K562 (cell line): ENCODE data around the gene NEURL2. TPM values are rescaled to one million over a fixed set of nuclear protein-coding genes. Genes with fewer than 3 reads are reported as not detected.

Experiments
- CGGBP1 ChIP-seq: fragments of 250-450 bp; sonication (Bioruptor Pico); IDR thresholded peaks from 2 replicates; pipeline ENCODE4 v1.9.0; 2021; ENCODE audit warnings: mild to moderate bottlenecking
- NBN ChIP-seq: fragments of 450-650 bp; IDR thresholded peaks from 2 replicates; pipeline ENCODE4 v1.6.1; 2016; ENCODE audit warnings: low read depth, mild to moderate bottlenecking
- NCOR1 ChIP-seq: fragments of 450-650 bp; IDR thresholded peaks from 2 replicates; pipeline ENCODE4 v1.6.1; 2016; ENCODE audit warnings: mild to moderate bottlenecking, moderate library complexity
- NFIX ChIP-seq: fragments of 250-450 bp; sonication (Bioruptor Pico); IDR thresholded peaks from 2 replicates; pipeline ENCODE4 v1.4.0; 2020; ENCODE audit warnings: low read depth, mild to moderate bottlenecking, moderate library complexity
- POLR3A ChIP-seq: IDR thresholded peaks from 2 replicates; pipeline ENCODE4 v1.6.1; 2011; ENCODE audit warnings: borderline replicate concordance, mild to moderate bottlenecking, moderate library complexity; ENCODE audit not compliant: insufficient read length, insufficient read depth; ENCODE audit errors: extremely low read depth
- PTTG1 ChIP-seq: fragments of 450-650 bp; IDR thresholded peaks from 2 replicates; pipeline ENCODE4 v1.6.1; 2016; ENCODE audit warnings: low read depth, mild to moderate bottlenecking, missing genetic modification characterization, missing compliant biosample characterization
- RBM15 ChIP-seq: fragments of 200-400 bp; formaldehyde crosslinking; IDR thresholded peaks from 2 replicates; pipeline ENCODE4 v1.6.1; 2018; ENCODE audit warnings: mild to moderate bottlenecking, low read length, moderate library complexity; ENCODE audit not compliant: insufficient read depth
- SMAD3 ChIP-seq: fragments of 450-650 bp; formaldehyde crosslinking; conservative IDR thresholded peaks from 2 replicates; pipeline ENCODE4 v1.4.0; 2020; ENCODE audit warnings: mild to moderate bottlenecking
- ZNF23 ChIP-seq: fragments of 250-450 bp; sonication (Bioruptor Pico); IDR thresholded peaks from 2 replicates; pipeline ENCODE4 v1.4.0; 2020; ENCODE audit warnings: mild to moderate bottlenecking
- ZNF407 ChIP-seq: fragments of 450-650 bp; IDR thresholded peaks from 2 replicates; pipeline ENCODE4 v1.6.1; 2016; ENCODE audit warnings: low read depth
- polyA plus RNA-seq, 8 experiments: library from polyadenylated mRNA; depleted of rRNA in 4 of 8; stranded (reverse) in 5 of 8; unstranded in 3 of 8; fragments of >200 nt; fragmentation: Nextera tagmentation in 2 of 8; fragmentation: Illumina TruSeq in 1 of 8; extraction: Ambion mirVana in 2 of 8; extraction: Trizol in 1 of 8; gene quantifications; 2 replicates each; pipeline versions ENCODE4 v1.2.1 to v1.2.3, GENCODE V29; 2011 to 2014; ENCODE audit warnings: inconsistent platforms in 1 of 8, missing spikeins in 1 of 8
- total RNA-seq, 7 experiments: library from RNA; depleted of rRNA in 6 of 7; stranded (reverse); fragments of >200 nt in 6 of 7; fragmentation: Illumina TruSeq in 2 of 7; extraction: Trizol in 2 of 7; gene quantifications; 2 replicates each; pipeline versions ENCODE4 v1.2.1 to v1.2.3, GENCODE V29; 2011 to 2021; ENCODE audit warnings: low replicate concordance in 1 of 7
- TF ChIP-seq, protein P1 (sequence below), 2 experiments: fragments of 150-350 bp in 1 of 2; IDR thresholded peaks; 2 replicates each; pipeline ENCODE4 v1.6.1; 2012 to 2016; ENCODE audit warnings: low read depth in 2 of 2, low read length in 2 of 2, mild to moderate bottlenecking in 1 of 2, moderate library complexity in 1 of 2
- TF ChIP-seq, protein P2 (sequence below): fragments of 450-650 bp; IDR thresholded peaks from 2 replicates; pipeline ENCODE4 v1.6.1; 2018; ENCODE audit warnings: mild to moderate bottlenecking, low read depth; ENCODE audit not compliant: partially characterized antibody

Gene NEURL2
- total and polyA plus RNA-seq, 9 of the 15 experiments (the other 6 are each of a cell fraction or from before 2014, with no cell fraction given), result 0.22 to 1.9 (median 0.50) TPM; not detected in 1

DNA sequence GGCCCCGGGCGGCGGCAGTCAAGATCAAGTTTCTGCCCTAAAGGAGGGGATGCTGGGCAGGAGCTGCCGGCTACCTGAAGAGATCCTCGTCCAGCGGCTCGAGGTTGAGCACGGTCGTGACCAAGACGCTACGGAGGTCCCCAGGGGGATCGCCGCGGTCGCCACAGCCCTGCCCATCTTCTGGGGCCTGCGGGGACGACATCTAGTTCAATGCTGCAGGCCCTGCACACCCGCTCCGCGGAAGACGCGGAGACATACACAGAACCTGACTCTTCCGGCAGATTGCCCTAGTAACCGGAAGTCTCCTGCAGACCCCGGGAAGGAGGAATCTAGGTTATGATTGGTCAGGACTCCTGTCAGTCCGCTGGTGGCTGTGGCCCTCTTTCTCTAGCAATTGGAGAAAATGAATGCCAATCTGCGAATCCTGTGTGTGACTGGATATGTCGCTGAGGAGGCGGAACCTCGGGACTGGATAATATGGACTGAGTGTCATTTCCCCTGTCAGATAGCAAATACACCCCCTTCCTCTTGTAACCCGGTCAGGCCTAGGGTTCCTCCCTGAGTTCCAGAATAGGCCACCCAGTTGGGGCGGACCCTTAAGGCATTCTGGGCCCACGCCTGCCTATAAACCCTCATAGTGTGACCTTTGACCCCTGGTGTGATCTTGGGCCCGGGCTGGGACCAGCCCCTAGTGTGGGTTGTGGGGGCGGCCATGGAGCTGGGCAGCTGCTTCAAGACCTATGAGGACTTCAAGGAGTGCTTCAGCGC, 33.7 kb downstream of the NEURL2 start, which contains the start of the genes ACOT8 and ZSWIM3 (continued):
- TF ChIP-seq, protein P1, sequence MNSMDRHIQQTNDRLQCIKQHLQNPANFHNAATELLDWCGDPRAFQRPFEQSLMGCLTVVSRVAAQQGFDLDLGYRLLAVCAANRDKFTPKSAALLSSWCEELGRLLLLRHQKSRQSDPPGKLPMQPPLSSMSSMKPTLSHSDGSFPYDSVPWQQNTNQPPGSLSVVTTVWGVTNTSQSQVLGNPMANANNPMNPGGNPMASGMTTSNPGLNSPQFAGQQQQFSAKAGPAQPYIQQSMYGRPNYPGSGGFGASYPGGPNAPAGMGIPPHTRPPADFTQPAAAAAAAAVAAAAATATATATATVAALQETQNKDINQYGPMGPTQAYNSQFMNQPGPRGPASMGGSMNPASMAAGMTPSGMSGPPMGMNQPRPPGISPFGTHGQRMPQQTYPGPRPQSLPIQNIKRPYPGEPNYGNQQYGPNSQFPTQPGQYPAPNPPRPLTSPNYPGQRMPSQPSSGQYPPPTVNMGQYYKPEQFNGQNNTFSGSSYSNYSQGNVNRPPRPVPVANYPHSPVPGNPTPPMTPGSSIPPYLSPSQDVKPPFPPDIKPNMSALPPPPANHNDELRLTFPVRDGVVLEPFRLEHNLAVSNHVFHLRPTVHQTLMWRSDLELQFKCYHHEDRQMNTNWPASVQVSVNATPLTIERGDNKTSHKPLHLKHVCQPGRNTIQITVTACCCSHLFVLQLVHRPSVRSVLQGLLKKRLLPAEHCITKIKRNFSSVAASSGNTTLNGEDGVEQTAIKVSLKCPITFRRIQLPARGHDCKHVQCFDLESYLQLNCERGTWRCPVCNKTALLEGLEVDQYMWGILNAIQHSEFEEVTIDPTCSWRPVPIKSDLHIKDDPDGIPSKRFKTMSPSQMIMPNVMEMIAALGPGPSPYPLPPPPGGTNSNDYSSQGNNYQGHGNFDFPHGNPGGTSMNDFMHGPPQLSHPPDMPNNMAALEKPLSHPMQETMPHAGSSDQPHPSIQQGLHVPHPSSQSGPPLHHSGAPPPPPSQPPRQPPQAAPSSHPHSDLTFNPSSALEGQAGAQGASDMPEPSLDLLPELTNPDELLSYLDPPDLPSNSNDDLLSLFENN (IDR thresholded peaks at IDR 0.05; ENCODE audit: low read depth in 2 of 2, low read length in 2 of 2), result no peak
- TF ChIP-seq, protein P2, sequence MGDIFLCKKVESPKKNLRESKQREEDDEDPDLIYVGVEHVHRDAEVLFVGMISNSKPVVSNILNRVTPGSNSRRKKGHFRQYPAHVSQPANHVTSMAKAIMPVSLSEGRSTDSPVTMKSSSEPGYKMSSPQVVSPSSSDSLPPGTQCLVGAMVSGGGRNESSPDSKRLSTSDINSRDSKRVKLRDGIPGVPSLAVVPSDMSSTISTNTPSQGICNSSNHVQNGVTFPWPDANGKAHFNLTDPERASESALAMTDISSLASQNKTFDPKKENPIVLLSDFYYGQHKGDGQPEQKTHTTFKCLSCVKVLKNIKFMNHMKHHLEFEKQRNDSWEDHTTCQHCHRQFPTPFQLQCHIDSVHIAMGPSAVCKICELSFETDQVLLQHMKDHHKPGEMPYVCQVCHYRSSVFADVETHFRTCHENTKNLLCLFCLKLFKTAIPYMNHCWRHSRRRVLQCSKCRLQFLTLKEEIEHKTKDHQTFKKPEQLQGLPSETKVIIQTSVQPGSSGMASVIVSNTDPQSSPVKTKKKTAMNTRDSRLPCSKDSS, result no peak
- TF ChIP-seq POLR3A, result no peak
- TF ChIP-seq NBN, result no peak
- TF ChIP-seq SMAD3 (CRISPR knock-in tag), result 0 out of 2 replicates have a peak, but pooled peaks have one; percentile 25
- TF ChIP-seq RBM15, result no peak
- TF ChIP-seq ZNF23 (CRISPR knock-in tag), result no peak
- TF ChIP-seq CGGBP1, result no peak
- no peak for TF ChIP-seq NCOR1
- TF ChIP-seq NFIX, result no peak
- TF ChIP-seq ZNF407, result no peak
- no peak for TF ChIP-seq PTTG1
